HepG2 (cell line): ENCODE measurements around the gene C12orf60. TPM values are rescaled to one million over a fixed set of nuclear protein-coding genes. Genes with fewer than 3 reads are reported as not detected.

Experiments
- ATAC-seq: fragments of 200-7000 bp; cut with Tn5 transposase; 3 replicates; pipeline ENCODE4 v1.9.1; 2020; ENCODE audit warnings: mild to moderate bottlenecking, moderate library complexity
- BruUV-seq: library from RNA; stranded (reverse); fragments of 400-500 nt; replicated peaks from 2 replicates; lab custom pipeline; 2021; lab: Mats Ljungman, UMichigan
- CTCF ChIA-PET: fragments of 300-600 bp; formaldehyde crosslinking; extraction: SDS; loops from one replicate; lab custom pipeline; 2021; ENCODE audit warnings: low total read pairs, inconsistent platforms, low intra/inter-chr PET ratio; lab: Yijun Ruan, JAX
- POLR2A ChIA-PET: fragments of 350-600 bp; sonication (Branson Sonifier 250); formaldehyde crosslinking; loops from one replicate; lab custom pipeline; 2020; ENCODE audit warnings: antibody characterized with exemption, inconsistent platforms; lab: Yijun Ruan, JAX
- DNase-seq: peaks from one replicate; pipeline ENCODE4 v3.0.0-alpha.2; 2015; ENCODE audit warnings: low spot score
- FAIRE-seq: peaks from 3 replicates; lab custom pipeline; 2011; peaks lifted over from hg19 to GRCh38; lab: Jason Lieb, UNC
- H2AFZ ChIP-seq: one replicate; pipeline ENCODE4 v1.6.1; 2011; ENCODE audit warnings: low read length, inconsistent platforms
- H3K27ac ChIP-seq: fragments of 300-600 bp; 3 replicates; pipeline ENCODE4 v1.8.0; 2011; ENCODE audit warnings: mixed run types, mild to moderate bottlenecking, mixed read lengths, low read length, inconsistent platforms; ENCODE audit not compliant: insufficient read depth; ENCODE audit errors: extremely low read length
- H3K27me3 ChIP-seq, 2 experiments: fragments of 200-600 bp in 1 of 2; 2 replicates in 1 of 2; 3 replicates in 1 of 2; pipeline versions ENCODE4 v1.6.0 to v1.8.0; 2011; ENCODE audit warnings: low read length in 2 of 2, mild to moderate bottlenecking in 2 of 2, moderate library complexity in 2 of 2, inconsistent platforms in 1 of 2; ENCODE audit not compliant: insufficient read depth in 2 of 2, control insufficient read depth in 1 of 2
- H3K36me3 ChIP-seq, 2 experiments: fragments of 200-600 bp in 1 of 2; replicated peaks in 1 of 2; 2 replicates in 1 of 2; 3 replicates in 1 of 2; pipeline versions ENCODE4 v1.5.1 to v1.8.0; 2011; ENCODE audit warnings: low read length in 2 of 2, inconsistent platforms in 1 of 2; ENCODE audit not compliant: insufficient read depth in 2 of 2, control insufficient read depth in 1 of 2
- H3K4me1 ChIP-seq: 2 replicates; pipeline ENCODE4 v1.5.1; 2012; ENCODE audit warnings: low read length, inconsistent platforms; ENCODE audit not compliant: insufficient read depth
- H3K4me2 ChIP-seq: 2 replicates; pipeline ENCODE4 v1.6.0; 2011; ENCODE audit warnings: low read depth, low read length, inconsistent platforms
- H3K4me3 ChIP-seq, 3 experiments: fragments of 200-600 bp in 1 of 3; sonication (generic), shearing (Covaris generic) in 1 of 3; replicated peaks in 1 of 3; 2 replicates each; pipeline ENCODE4 v1.5.1; 2011 to 2016; ENCODE audit warnings: low read length in 3 of 3, inconsistent platforms in 2 of 3, low read depth in 2 of 3, mild to moderate bottlenecking in 2 of 3, control low read depth in 1 of 3, mixed read lengths in 1 of 3; ENCODE audit not compliant: insufficient read depth in 1 of 3
- H3K79me2 ChIP-seq: one replicate; pipeline ENCODE4 v1.6.1; 2011; ENCODE audit warnings: low read length, inconsistent platforms; ENCODE audit not compliant: insufficient read depth
- H3K9ac ChIP-seq: 2 replicates; pipeline ENCODE4 v1.6.0; 2011; ENCODE audit warnings: mild to moderate bottlenecking, low read depth, low read length, inconsistent platforms; ENCODE audit not compliant: insufficient read depth
- H3K9me3 ChIP-seq: 2 replicates; pipeline ENCODE4 v1.5.1; 2012; ENCODE audit warnings: mild to moderate bottlenecking, low read length
- H4K20me1 ChIP-seq: 2 replicates; pipeline ENCODE4 v1.6.0; 2011; ENCODE audit warnings: inconsistent platforms, mild to moderate bottlenecking, low read length, moderate library complexity; ENCODE audit not compliant: insufficient read depth
- AGO1 ChIP-seq: fragments of 200-400 bp; formaldehyde crosslinking; IDR thresholded peaks from 2 replicates; pipeline ENCODE4 v1.6.1; 2017; ENCODE audit warnings: mild to moderate bottlenecking, low read depth, low read length, moderate library complexity; ENCODE audit not compliant: poor library complexity, severe bottlenecking
- CC2D1A ChIP-seq: sonication (generic); formaldehyde crosslinking; IDR thresholded peaks from 2 replicates; pipeline ENCODE4 v1.8.1; 2023; ENCODE audit warnings: mild to moderate bottlenecking, missing genetic modification reagents
- MAFF ChIP-seq: IDR thresholded peaks from 2 replicates; pipeline ENCODE4 v1.6.1; 2011; ENCODE audit warnings: low read depth, low read length, improper control_type of control experiment
- MAFG ChIP-seq: sonication (generic); formaldehyde crosslinking; IDR thresholded peaks from 2 replicates; pipeline ENCODE4 v1.5.1; 2020; ENCODE audit warnings: mild to moderate bottlenecking, missing genetic modification reagents
- MAFK ChIP-seq, 2 experiments: IDR thresholded peaks in 1 of 2; conservative IDR thresholded peaks in 1 of 2; 2 replicates each; pipeline ENCODE4 v1.6.1; 2011; ENCODE audit warnings: improper control_type of control experiment in 2 of 2, low read length in 2 of 2
- ZNF780A ChIP-seq: sonication (generic); formaldehyde crosslinking; IDR thresholded peaks from 2 replicates; pipeline ENCODE4 v1.8.0; 2022; ENCODE audit warnings: mild to moderate bottlenecking, missing genetic modification reagents, moderate library complexity
- WGBS: methylation state at CpG from one replicate; pipeline ENCODE4 v1.1.6; 2017; ENCODE audit warnings: low lambda C conversion rate; 5-methylcytosine and 5-hydroxymethylcytosine counted together
- in situ Hi-C: cut with HindIII; loops from 2 replicates; pipeline ENCODE4 v1.10.0; 2017; ENCODE audit warnings: low pct_unique_long_range_greater_than_20kb; ENCODE audit not compliant: extremely low pct_ligation_motif_present
- intact Hi-C: fragments of 100-400 bp; cut with micrococcal nuclease; formaldehyde crosslinking; loops from one replicate; pipeline ENCODE4 v1.10.0; 2022; ENCODE audit not compliant: unreplicated experiment
- polyA plus RNA-seq, 8 experiments: library from polyadenylated mRNA; depleted of rRNA in 3 of 8; stranded (reverse) in 7 of 8; unstranded in 1 of 8; fragments of >200 nt; fragmentation: Illumina TruSeq in 4 of 8; extraction: Trizol in 4 of 8; gene quantifications; 2 replicates each; pipeline versions ENCODE4 v1.2.1 to v1.2.3, GENCODE V29; 2011 to 2016; ENCODE audit warnings: low read depth in 4 of 8, missing spikeins in 1 of 8, mixed read lengths in 1 of 8; ENCODE audit not compliant: insufficient read depth in 1 of 8
- total RNA-seq, 5 experiments: library from RNA; depleted of rRNA; stranded (reverse); fragments of >200 nt; fragmentation: Illumina TruSeq; extraction: Trizol; gene quantifications; 2 replicates each; pipeline ENCODE4 v1.2.3, GENCODE V29; 2016; ENCODE audit warnings: low read depth in 1 of 5

C12orf60 gene
- total and polyA plus RNA-seq, 2 of the 13 experiments (the other 11 are each of a cell fraction or from before 2014, with no cell fraction given), result 0.55 to 1.4 TPM

DNA sequence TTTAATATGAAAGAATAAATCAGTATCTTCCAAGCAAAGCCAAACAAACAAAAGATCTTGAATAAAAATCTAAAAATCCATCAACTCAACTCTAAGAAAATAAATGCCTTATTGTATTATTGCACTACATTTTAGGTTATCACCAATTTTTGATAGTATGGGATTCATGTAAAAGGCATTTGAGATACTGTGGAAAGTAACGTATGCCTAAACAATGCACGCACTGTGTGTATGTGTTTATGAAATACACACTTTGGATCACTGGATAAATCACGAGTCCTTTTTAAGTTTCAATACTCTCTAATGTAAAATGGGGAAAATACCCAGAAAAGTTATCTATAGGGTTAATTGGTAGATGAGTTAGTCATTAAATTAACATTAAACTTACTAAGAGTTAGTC is 17.9 kb upstream of the C12orf60 start:
- no peak for ATAC-seq
- no peaks in the 10 kb centered on the region; a peak in 1 of 5 replicates for H3K27me3 ChIP-seq
- H3K9me3 ChIP-seq, result no peaks in the 10 kb centered on the region
- no peak for DNase-seq
- TF ChIP-seq CC2D1A (CRISPR knock-in tag), result no peak
- TF ChIP-seq ZNF780A, result no peak
- TF ChIP-seq AGO1, result no peak
- no TSS peak for BruUV-seq
- in situ Hi-C loops, result no loop called here
- peaks cover 11 to 38% of the 10 kb centered on the region in 2 experiments; a peak in 4 of 5 replicates for H3K36me3 ChIP-seq
- H3K4me3 ChIP-seq, result no peak overlapping the region
- peaks cover 2% of the 10 kb centered on the region for H3K4me1 ChIP-seq
- 94% methylated on average over 3 of the region's 3 CpGs for WGBS
- intact Hi-C loops, result no loop called here
- no peaks in the 10 kb centered on the region for H4K20me1 ChIP-seq
- H3K27ac ChIP-seq, result no peak overlapping the region
- ChIA-PET POLR2A (no interaction called here), CTCF (no interaction called here)
- H3K9ac ChIP-seq, result no peak overlapping the region
- no peak overlapping the region for H2AFZ ChIP-seq
- H3K4me2 ChIP-seq, result no peak overlapping the region
- no peak for FAIRE-seq
- H3K79me2 ChIP-seq, result no peaks in the 10 kb centered on the region

- TF ChIP-seq MAFF, result peak; percentile 91
- peak; percentile 88 to 91 for TF ChIP-seq MAFK (conservative IDR thresholded peaks at IDR 0.05 in 1 of 2, IDR thresholded peaks at IDR 0.05 in 1 of 2; ENCODE audit: low read length in 2 of 2)
- no peak for TF ChIP-seq MAFG (CRISPR knock-in tag)
- Histone ChIP-seq H2AFZ (no peak overlapping the region), H3K79me2 (peaks cover 21% of the 10 kb centered on the region), H3K36me3 (peaks cover 18 to 69% of the 10 kb centered on the region in 2 experiments), H3K9me3 (no peaks in the 10 kb centered on the region), H3K27ac (no peak overlapping the region), H3K4me2 (no peak overlapping the region), H3K27me3 (no peaks in the 10 kb centered on the region), H3K4me3 (no peak overlapping the region), H3K4me1 (no peaks in the 10 kb centered on the region), H4K20me1 (no peaks in the 10 kb centered on the region; the same call in 1 of the 2 replicates), H3K9ac (no peak overlapping the region)
- 93% methylated on average over 4 of the region's 4 CpGs for WGBS
- ATAC-seq (no peak), FAIRE-seq (no peak), DNase-seq (no peak)
- BruUV-seq, result no TSS peak
- intact Hi-C loops, result no loop called here
- POLR2A ChIA-PET, result no interaction called here
- CTCF ChIA-PET, result no interaction called here
- in situ Hi-C loops, result no loop called here
Observed at GRCh38 chr12:14795028-14795448, 8.4 kb upstream of the C12orf60 start.
